Tibial nerve (tissue), 4 donors: Measurements from ENCODE around the gene GALNT3. TPM values are rescaled to one million over a fixed set of nuclear protein-coding genes. Genes with fewer than 3 reads are reported as not detected.

Experiments used
- DNase-seq, 2 donors: peaks; one replicate each; pipeline ENCODE4 v3.0.0-alpha.2; 2019; ENCODE audit warnings: low spot score in 2 of 2
- H3K27ac ChIP-seq, 4 donors: fragments of 200-600 bp; sonication (generic) in 3 of 4; one replicate each; pipeline ENCODE4 v1.5.1; 2017 to 2019; ENCODE audit warnings: mild to moderate bottlenecking in 1 of 4
- H3K27me3 ChIP-seq, 2 donors: fragments of 200-600 bp; sonication (generic) in 1 of 2; one replicate each; pipeline versions ENCODE4 v1.5.1 to v1.6.0; 2017 to 2019
- H3K36me3 ChIP-seq, 3 donors: fragments of 200-600 bp; sonication (generic); one replicate each; pipeline ENCODE4 v1.5.1; 2018 to 2019
- H3K4me1 ChIP-seq, 4 donors: fragments of 200-600 bp; sonication (generic) in 3 of 4; one replicate each; pipeline ENCODE4 v1.5.1; 2017 to 2019
- H3K4me3 ChIP-seq, 4 donors: fragments of 200-600 bp; sonication (generic) in 3 of 4; one replicate each; pipeline ENCODE4 v1.5.1; 2017 to 2019; ENCODE audit warnings: mild to moderate bottlenecking in 1 of 4, moderate library complexity in 1 of 4
- H3K9me3 ChIP-seq, 4 donors: fragments of 200-600 bp; sonication (generic) in 3 of 4; one replicate each; pipeline ENCODE4 v1.5.1; 2017 to 2019
- CTCF ChIP-seq, 5 experiments: fragments of 200-600 bp in 3 of 5; fragments of 450-650 bp in 2 of 5; sonication (generic) in 3 of 5; IDR thresholded peaks; one replicate each; pipeline ENCODE4 v1.5.1; 2016 to 2019; ENCODE audit warnings: antibody characterized with exemption in 5 of 5, mild to moderate bottlenecking in 3 of 5, moderate library complexity in 2 of 5
- EP300 ChIP-seq, 2 donors: sonication (generic); formaldehyde crosslinking; IDR thresholded peaks; one replicate each; pipeline ENCODE4 v1.6.1; 2017; ENCODE audit warnings: antibody characterized with exemption in 2 of 2, mild to moderate bottlenecking in 1 of 2
- POLR2A ChIP-seq, 2 donors: fragments of 450-650 bp; IDR thresholded peaks; one replicate each; pipeline ENCODE4 v1.6.1; 2017; ENCODE audit warnings: antibody characterized with exemption in 2 of 2, mild to moderate bottlenecking in 2 of 2, moderate library complexity in 2 of 2
- WGBS, 2 donors: methylation state at CpG; one replicate each; pipeline ENCODE4 v1.1.5; 2018; 5-methylcytosine and 5-hydroxymethylcytosine counted together
- total RNA-seq, 4 donors: library from RNA; depleted of rRNA; stranded (reverse); fragments of >200 nt; gene quantifications; one replicate each; pipeline ENCODE4 v1.1.0, GENCODE V29; 2016

Gene GALNT3
- total RNA-seq, 4 donors from 2014 or later: 1.0 to 7.9 (median 2.6) TPM

GRCh38 chr2:165745916-165746315 is 48.1 kb downstream of the GALNT3 start:
- no peaks in the 10 kb centered on the region for H3K4me1 ChIP-seq
- H3K4me3 ChIP-seq: no peak overlapping the region
- no peaks in the 10 kb centered on the region for H3K36me3 ChIP-seq
- H3K27me3 ChIP-seq: no peaks in the 10 kb centered on the region
- H3K9me3 ChIP-seq: no peaks in the 10 kb centered on the region
- H3K27ac ChIP-seq: no peak overlapping the region
- WGBS, 2 donors: 67 to 75% methylated on average over 2 of the region's 2 CpGs
- no peak for DNase-seq
- no peak for TF ChIP-seq POLR2A (IDR thresholded peaks at IDR 0.05)
- TF ChIP-seq EP300 (IDR thresholded peaks at IDR 0.05): no peak
- no peak for TF ChIP-seq CTCF (IDR thresholded peaks at IDR 0.05)

GRCh38 chr2:165743442-165743841 is 50.6 kb downstream of the GALNT3 start:
- H3K27me3 ChIP-seq: no peaks in the 10 kb centered on the region
- H3K9me3 ChIP-seq: no peaks in the 10 kb centered on the region
- H3K4me1 ChIP-seq: no peaks in the 10 kb centered on the region
- no peak overlapping the region for H3K4me3 ChIP-seq
- 70 to 79% methylated on average over 2 of the region's 2 CpGs for WGBS, 2 donors
- H3K36me3 ChIP-seq: no peaks in the 10 kb centered on the region
- TF ChIP-seq EP300 (IDR thresholded peaks at IDR 0.05): no peak
- no peak for TF ChIP-seq POLR2A (IDR thresholded peaks at IDR 0.05)
- TF ChIP-seq CTCF (IDR thresholded peaks at IDR 0.05): no peak
- no peak overlapping the region for H3K27ac ChIP-seq
- DNase-seq: no peak

DNA sequence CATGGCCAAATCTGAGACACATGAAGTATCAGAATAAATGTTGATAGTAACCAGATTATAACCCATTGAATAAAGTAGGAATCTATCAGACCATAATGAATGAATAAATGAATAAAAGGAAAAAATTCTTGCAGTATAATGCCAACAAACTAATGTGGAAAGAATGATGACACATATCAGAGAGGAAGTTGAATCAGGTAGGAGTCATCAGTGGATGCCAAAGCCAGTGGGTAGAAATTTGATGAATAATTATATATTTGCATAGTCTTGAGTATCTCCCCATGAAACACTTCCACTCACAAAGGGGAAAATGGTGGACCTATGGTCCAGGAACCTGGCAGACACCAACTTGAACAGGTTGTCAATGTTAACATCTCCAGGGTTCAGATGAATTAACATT is 68.6 kb downstream of the GALNT3 start:
- no peak for DNase-seq
- no peak for TF ChIP-seq EP300 (IDR thresholded peaks at IDR 0.05)
- TF ChIP-seq POLR2A (IDR thresholded peaks at IDR 0.05): no peak
- TF ChIP-seq CTCF (IDR thresholded peaks at IDR 0.05): no peak
- no peaks in the 10 kb centered on the region for H3K36me3 ChIP-seq

GRCh38 chr2:165720511-165720910 is 73.5 kb downstream of the GALNT3 start:
- TF ChIP-seq EP300 (IDR thresholded peaks at IDR 0.05) (no peak), POLR2A (IDR thresholded peaks at IDR 0.05) (no peak), CTCF (IDR thresholded peaks at IDR 0.05) (no peak)
- H3K4me1 ChIP-seq: no peaks in the 10 kb centered on the region
- no peaks in the 10 kb centered on the region for H3K27me3 ChIP-seq
- H3K4me3 ChIP-seq: no peak overlapping the region
- H3K36me3 ChIP-seq: no peaks in the 10 kb centered on the region
- DNase-seq: no peak
- H3K27ac ChIP-seq: no peak overlapping the region
- H3K9me3 ChIP-seq: peaks cover 0 to 4% (median 0%) of the 10 kb centered on the region in 4 donors

More for the DNA sequence above, 68.6 kb downstream of the GALNT3 start:
- H3K9me3 ChIP-seq: no peaks in the 10 kb centered on the region
- no peak overlapping the region for H3K27ac ChIP-seq
- no peak overlapping the region for H3K4me3 ChIP-seq
- no peaks in the 10 kb centered on the region for H3K4me1 ChIP-seq
- no peaks in the 10 kb centered on the region for H3K27me3 ChIP-seq

- TF ChIP-seq CTCF (IDR thresholded peaks at IDR 0.05) (no peak), POLR2A (IDR thresholded peaks at IDR 0.05) (no peak), EP300 (IDR thresholded peaks at IDR 0.05) (no peak)
- 57 to 59% methylated on average over 1 of the region's 1 CpG for whole genome bisulfite sequencing, 2 donors
These were observed 75.3 kb downstream of the GALNT3 start for GRCh38 chr2:165718610-165719210.

More at GRCh38 chr2:165718610-165719210, 75.3 kb downstream of the GALNT3 start:
- Histone ChIP-seq H3K9me3 (peaks cover 0 to 4% (median 0%) of the 10 kb centered on the region in 4 donors), H3K36me3 (no peaks in the 10 kb centered on the region), H3K4me3 (no peak overlapping the region), H3K27ac (no peak overlapping the region), H3K4me1 (no peaks in the 10 kb centered on the region), H3K27me3 (no peaks in the 10 kb centered on the region)
- no peak for DNase-seq
